Measurements from ENCODE around the gene VTCN1. TPM values are rescaled to one million over a fixed set of nuclear protein-coding genes. Genes with fewer than 3 reads are reported as not detected.

The VTCN1 gene
- total RNA-seq, 1 experiment from 2014 or later, result 0.52 TPM

DNA sequence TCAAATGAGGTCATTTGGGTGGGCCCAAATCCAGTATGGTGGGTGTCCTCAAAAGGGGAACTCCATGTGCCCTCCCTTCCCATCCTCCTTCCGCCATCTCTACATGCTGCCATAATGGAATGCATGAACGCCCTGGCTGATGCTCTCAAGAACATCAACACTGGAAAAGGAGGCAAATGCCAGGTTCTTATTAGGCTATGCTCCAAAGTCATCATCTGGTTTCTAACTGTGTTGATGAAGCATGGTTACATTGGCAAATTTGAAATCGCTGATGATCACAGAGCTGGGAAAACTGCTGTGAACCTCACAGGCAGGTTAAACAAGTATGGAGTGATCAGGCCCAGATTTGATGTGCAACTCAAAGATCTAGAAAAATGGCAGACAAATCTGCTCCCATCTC is 72.6 kb downstream of the VTCN1 start:
- no peaks in the 10 kb centered on the region for H3K9me3 Mint-ChIP-seq (ENCODE audit: unreplicated experiment)
- no peaks in the 10 kb centered on the region for H3K4me1 ChIP-seq
- no peaks in the 10 kb centered on the region for H3K9me3 ChIP-seq
- H3K36me3 Mint-ChIP-seq (ENCODE audit: insufficient read depth, unreplicated experiment), result no peaks in the 10 kb centered on the region
- no peak overlapping the region for H3K4me3 Mint-ChIP-seq (ENCODE audit: unreplicated experiment)
- no peaks in the 10 kb centered on the region for H3K4me1 Mint-ChIP-seq (ENCODE audit: low read depth, unreplicated experiment)
- no peak overlapping the region for H3K27ac Mint-ChIP-seq (ENCODE audit: unreplicated experiment)
- TF ChIP-seq, protein P1, sequence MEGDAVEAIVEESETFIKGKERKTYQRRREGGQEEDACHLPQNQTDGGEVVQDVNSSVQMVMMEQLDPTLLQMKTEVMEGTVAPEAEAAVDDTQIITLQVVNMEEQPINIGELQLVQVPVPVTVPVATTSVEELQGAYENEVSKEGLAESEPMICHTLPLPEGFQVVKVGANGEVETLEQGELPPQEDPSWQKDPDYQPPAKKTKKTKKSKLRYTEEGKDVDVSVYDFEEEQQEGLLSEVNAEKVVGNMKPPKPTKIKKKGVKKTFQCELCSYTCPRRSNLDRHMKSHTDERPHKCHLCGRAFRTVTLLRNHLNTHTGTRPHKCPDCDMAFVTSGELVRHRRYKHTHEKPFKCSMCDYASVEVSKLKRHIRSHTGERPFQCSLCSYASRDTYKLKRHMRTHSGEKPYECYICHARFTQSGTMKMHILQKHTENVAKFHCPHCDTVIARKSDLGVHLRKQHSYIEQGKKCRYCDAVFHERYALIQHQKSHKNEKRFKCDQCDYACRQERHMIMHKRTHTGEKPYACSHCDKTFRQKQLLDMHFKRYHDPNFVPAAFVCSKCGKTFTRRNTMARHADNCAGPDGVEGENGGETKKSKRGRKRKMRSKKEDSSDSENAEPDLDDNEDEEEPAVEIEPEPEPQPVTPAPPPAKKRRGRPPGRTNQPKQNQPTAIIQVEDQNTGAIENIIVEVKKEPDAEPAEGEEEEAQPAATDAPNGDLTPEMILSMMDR (IDR thresholded peaks at IDR 0.05; ENCODE audit: insufficient read depth in 1 of 2, low read depth in 1 of 2, low read length in 1 of 2, severe bottlenecking in 1 of 2, unreplicated experiment in 1 of 2), result no peak
- intact Hi-C loops (cut with micrococcal nuclease; ENCODE audit: unreplicated experiment), result no loop called here
- BruUV-seq (replicated peaks), result no TSS peak
- no peak overlapping the region for H3K4me3 ChIP-seq (ENCODE audit: low read depth, low read length)
- H3K27me3 Mint-ChIP-seq (ENCODE audit: insufficient read depth, unreplicated experiment), result no peaks in the 10 kb centered on the region
- ChIA-PET CTCF (no interaction called here), POLR2A (no interaction called here)
- no peak for DNase-seq
- no peaks in the 10 kb centered on the region for H3K36me3 ChIP-seq (ENCODE audit: control insufficient read depth, insufficient read depth, low read length)
- H3K27me3 ChIP-seq (replicated peaks; ENCODE audit: control insufficient read depth, insufficient read depth, low read length), result no peaks in the 10 kb centered on the region

DNA sequence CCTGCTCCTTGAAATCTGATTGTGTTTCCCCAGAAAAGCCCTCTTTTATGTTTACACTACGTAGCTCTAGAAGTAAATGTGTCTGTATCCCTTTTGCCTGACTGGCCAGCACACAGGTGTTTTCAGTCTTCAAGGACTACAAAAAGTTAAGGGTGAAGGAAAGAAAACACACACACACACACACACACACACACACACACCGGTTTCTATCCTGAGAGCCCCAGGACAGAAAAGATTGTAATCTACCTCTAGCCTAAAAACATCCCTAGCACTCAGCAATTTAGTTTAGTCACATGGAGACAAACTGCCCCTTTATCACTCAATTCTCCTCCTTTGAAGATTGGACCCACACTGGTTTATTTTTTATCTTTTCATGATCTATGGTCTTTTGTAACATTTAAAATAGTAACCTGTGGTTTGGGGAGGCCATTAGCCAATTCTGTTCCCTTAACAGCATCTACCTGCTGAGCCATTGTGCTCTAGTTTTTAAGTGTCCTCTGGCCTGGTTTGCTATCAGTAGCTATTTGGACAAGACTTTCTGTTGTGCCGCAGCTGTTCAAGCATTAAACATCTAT is 73.4 kb downstream of the VTCN1 start:
- no peaks in the 10 kb centered on the region for H3K27me3 Mint-ChIP-seq (ENCODE audit: insufficient read depth, unreplicated experiment)
- POLR2A ChIA-PET, result no interaction called here
- CTCF ChIA-PET, result interaction anchor here (0.7 kb wide), 1 partner anchor 147 kb away, joined by 3 read pairs; no protein-coding TSS in a partner anchor

DNA sequence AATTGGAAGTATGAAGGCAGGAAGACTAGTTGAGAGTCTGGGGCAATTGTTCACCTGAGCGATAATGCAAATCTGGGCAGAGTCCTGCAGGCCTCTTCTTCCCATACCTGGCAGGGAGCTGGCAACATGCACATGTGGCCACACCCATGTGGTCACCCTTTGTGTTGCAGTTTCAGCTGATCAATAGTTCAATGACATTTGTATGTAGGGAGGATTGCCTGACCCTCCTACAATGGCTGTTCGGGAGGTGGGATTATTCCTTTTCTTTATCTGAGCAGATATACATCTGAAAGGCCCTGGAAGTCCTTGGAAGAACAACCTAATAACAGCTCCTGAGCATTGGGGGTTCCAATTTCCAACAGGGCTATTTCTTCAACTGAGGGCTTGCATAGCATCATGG is 74.0 kb downstream of the VTCN1 start:
- BruUV-seq (replicated peaks), result no TSS peak
- H3K4me1 ChIP-seq, result no peaks in the 10 kb centered on the region
- intact Hi-C loops (cut with micrococcal nuclease; ENCODE audit: unreplicated experiment), result no loop called here
- ChIA-PET POLR2A (no interaction called here), CTCF (interaction anchor here (0.7 kb wide), 1 partner anchor 148 kb away, joined by 3 read pairs; no protein-coding TSS in a partner anchor)
- Mint-ChIP-seq H3K4me3 (ENCODE audit: unreplicated experiment) (no peak overlapping the region), H3K27ac (ENCODE audit: unreplicated experiment) (no peak overlapping the region), H3K9me3 (ENCODE audit: unreplicated experiment) (no peaks in the 10 kb centered on the region), H3K27me3 (ENCODE audit: insufficient read depth, unreplicated experiment) (no peaks in the 10 kb centered on the region), H3K36me3 (ENCODE audit: insufficient read depth, unreplicated experiment) (no peaks in the 10 kb centered on the region), H3K4me1 (ENCODE audit: low read depth, unreplicated experiment) (no peaks in the 10 kb centered on the region)
- no peaks in the 10 kb centered on the region for H3K9me3 ChIP-seq
- TF ChIP-seq, protein P1 (IDR thresholded peaks at IDR 0.05; ENCODE audit: insufficient read depth in 1 of 2, low read depth in 1 of 2, low read length in 1 of 2, severe bottlenecking in 1 of 2, unreplicated experiment in 1 of 2), result no peak
- no peak overlapping the region for H3K4me3 ChIP-seq (ENCODE audit: low read depth, low read length)
- no peaks in the 10 kb centered on the region for H3K27me3 ChIP-seq (replicated peaks; ENCODE audit: control insufficient read depth, insufficient read depth, low read length)
- DNase-seq, result no peak
- H3K36me3 ChIP-seq (ENCODE audit: control insufficient read depth, insufficient read depth, low read length), result no peaks in the 10 kb centered on the region

More for the DNA sequence above, 73.4 kb downstream of the VTCN1 start:
- H3K36me3 ChIP-seq (ENCODE audit: control insufficient read depth, insufficient read depth, low read length), result no peaks in the 10 kb centered on the region
- Mint-ChIP-seq H3K9me3 (ENCODE audit: unreplicated experiment) (no peaks in the 10 kb centered on the region), H3K4me3 (ENCODE audit: unreplicated experiment) (no peak overlapping the region), H3K36me3 (ENCODE audit: insufficient read depth, unreplicated experiment) (no peaks in the 10 kb centered on the region), H3K4me1 (ENCODE audit: low read depth, unreplicated experiment) (no peaks in the 10 kb centered on the region), H3K27ac (ENCODE audit: unreplicated experiment) (no peak overlapping the region)
- no peaks in the 10 kb centered on the region for H3K4me1 ChIP-seq
- H3K4me3 ChIP-seq (ENCODE audit: low read depth, low read length), result no peak overlapping the region
- no peaks in the 10 kb centered on the region for H3K27me3 ChIP-seq (replicated peaks; ENCODE audit: control insufficient read depth, insufficient read depth, low read length)
- TF ChIP-seq, protein P1 (IDR thresholded peaks at IDR 0.05; ENCODE audit: insufficient read depth in 1 of 2, low read depth in 1 of 2, low read length in 1 of 2, severe bottlenecking in 1 of 2, unreplicated experiment in 1 of 2), result no peak
- H3K9me3 ChIP-seq, result no peaks in the 10 kb centered on the region
- BruUV-seq (replicated peaks), result no TSS peak
- intact Hi-C loops (cut with micrococcal nuclease; ENCODE audit: unreplicated experiment), result no loop called here
- no peak for DNase-seq
